Esophagus muscularis mucosa (tissue), 4 donors: ENCODE data around the gene FAS. TPM values are rescaled to one million over a fixed set of nuclear protein-coding genes. Genes with fewer than 3 reads are reported as not detected.

Source experiments
- DNase-seq: peaks from one replicate; pipeline ENCODE4 v3.0.0-alpha.2; 2017; ENCODE audit errors: extremely low spot score
- H3K27ac ChIP-seq, 4 donors: fragments of 200-600 bp; sonication (generic); replicated peaks in 1 of 4; 1 replicate in 3 of 4; 2 replicates in 1 of 4; pipeline ENCODE4 v1.5.1; 2016 to 2019; ENCODE audit warnings: mild to moderate bottlenecking in 1 of 4
- H3K27me3 ChIP-seq, 4 donors: fragments of 200-600 bp; sonication (generic); one replicate each; pipeline versions ENCODE4 v1.5.1 to v1.6.0; 2016 to 2019
- H3K36me3 ChIP-seq, 4 donors: fragments of 200-600 bp; sonication (generic); one replicate each; pipeline ENCODE4 v1.5.1; 2016 to 2019
- H3K4me1 ChIP-seq, 4 donors: fragments of 200-600 bp; sonication (generic); one replicate each; pipeline ENCODE4 v1.5.1; 2016 to 2019
- H3K4me3 ChIP-seq, 4 donors: fragments of 200-600 bp; sonication (generic); 1 replicate in 2 of 4; 2 replicates in 2 of 4; pipeline ENCODE4 v1.5.1; 2016 to 2019; ENCODE audit warnings: mild to moderate bottlenecking in 4 of 4, moderate library complexity in 1 of 4
- H3K9me3 ChIP-seq, 4 donors: fragments of 200-600 bp; sonication (generic); 1 replicate in 3 of 4; 2 replicates in 1 of 4; pipeline ENCODE4 v1.5.1; 2016 to 2019
- CTCF ChIP-seq, 3 experiments: fragments of 200-600 bp in 2 of 3; fragments of 450-650 bp in 1 of 3; sonication (generic) in 2 of 3; IDR thresholded peaks; one replicate each; pipeline ENCODE4 v1.5.1; 2017 to 2019; ENCODE audit warnings: antibody characterized with exemption in 3 of 3, mild to moderate bottlenecking in 2 of 3, moderate library complexity in 1 of 3
- EP300 ChIP-seq: sonication (generic); formaldehyde crosslinking; IDR thresholded peaks from one replicate; pipeline ENCODE4 v1.6.1; 2017; ENCODE audit warnings: antibody characterized with exemption
- POLR2A ChIP-seq: fragments of 450-650 bp; IDR thresholded peaks from one replicate; pipeline ENCODE4 v1.6.1; 2017; ENCODE audit warnings: antibody characterized with exemption, moderate library complexity, mild to moderate bottlenecking, low read depth
- POLR2AphosphoS5 ChIP-seq, 2 donors: sonication (generic); formaldehyde crosslinking; IDR thresholded peaks; one replicate each; pipeline ENCODE4 v1.6.1; 2017; ENCODE audit warnings: antibody characterized with exemption in 2 of 2
- WGBS: methylation state at CpG from one replicate; pipeline ENCODE4 v1.1.5; 2018; 5-methylcytosine and 5-hydroxymethylcytosine counted together
- intact Hi-C: fragments of 100-400 bp; cut with DNase I; formaldehyde crosslinking; loops from one replicate; pipeline ENCODE4 v1.15.1; 2023
- total RNA-seq, 4 donors: library from RNA; depleted of rRNA; stranded (reverse); fragments of >200 nt; gene quantifications; one replicate each; pipeline versions ENCODE4 v1.1.0 to v1.2.1, GENCODE V29; 2016

Gene FAS
- total RNA-seq, 4 donors from 2014 or later, result 16.6 to 27.5 (median 18.7) TPM

DNA sequence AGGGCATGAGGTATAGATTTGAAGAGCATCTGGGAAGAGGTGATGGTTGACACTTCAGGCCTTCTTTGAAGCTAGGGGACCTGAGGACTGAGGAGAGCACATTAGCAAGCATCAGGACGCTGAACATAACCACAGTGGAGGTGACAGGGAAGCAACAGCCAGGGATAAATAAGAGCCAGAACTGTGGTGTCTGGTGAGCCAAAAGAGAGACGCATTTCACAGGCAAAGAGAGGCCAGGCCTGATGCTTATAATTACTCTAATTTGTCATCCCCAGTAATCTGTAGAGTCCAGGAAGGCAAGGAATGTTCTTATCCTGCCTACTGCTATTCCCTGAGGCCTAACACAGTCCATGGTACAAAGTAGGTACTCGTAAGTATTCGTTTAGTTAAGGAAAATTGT lies 10.4 kb upstream of the FAS start:
- peak overlapping the region; percentile 77 to 88 (median 84) for H3K27ac ChIP-seq
- WGBS, result 29% methylated on average over 4 of the region's 4 CpGs
- intact Hi-C loops, result no loop called here
- TF ChIP-seq POLR2AphosphoS5 (IDR thresholded peaks at IDR 0.05) (peak; percentile 12 to 44), CTCF (IDR thresholded peaks at IDR 0.05) (no peak)
- H3K4me3 ChIP-seq, result peak overlapping the region in 3 of 4 donors; percentile 0 to 17 (median 10)
- no peaks in the 10 kb centered on the region for H3K27me3 ChIP-seq
- H3K9me3 ChIP-seq, result no peaks in the 10 kb centered on the region
- peaks cover 22 to 77% (median 75%) of the 10 kb centered on the region in 4 donors for H3K4me1 ChIP-seq
- no peak for DNase-seq
- H3K36me3 ChIP-seq, result no peaks in the 10 kb centered on the region

- Histone ChIP-seq H3K36me3 (no peaks in the 10 kb centered on the region), H3K4me1 (peaks cover 19 to 76% (median 75%) of the 10 kb centered on the region in 4 donors), H3K27me3 (no peaks in the 10 kb centered on the region), H3K4me3 (peak overlapping the region in 1 of 4 donors; percentile 1), H3K9me3 (no peaks in the 10 kb centered on the region), H3K27ac (peak overlapping the region; percentile 77 to 88 (median 84))
- DNase-seq, result no peak
- TF ChIP-seq POLR2AphosphoS5 (IDR thresholded peaks at IDR 0.05) (no peak), EP300 (no peak), POLR2A (no peak), CTCF (IDR thresholded peaks at IDR 0.05) (no peak)
- 48% methylated on average over 4 of the region's 4 CpGs for WGBS
- intact Hi-C loops, result no loop called here
Measured at GRCh38 chr10:88980800-88981199, 9.8 kb upstream of the FAS start.

DNA sequence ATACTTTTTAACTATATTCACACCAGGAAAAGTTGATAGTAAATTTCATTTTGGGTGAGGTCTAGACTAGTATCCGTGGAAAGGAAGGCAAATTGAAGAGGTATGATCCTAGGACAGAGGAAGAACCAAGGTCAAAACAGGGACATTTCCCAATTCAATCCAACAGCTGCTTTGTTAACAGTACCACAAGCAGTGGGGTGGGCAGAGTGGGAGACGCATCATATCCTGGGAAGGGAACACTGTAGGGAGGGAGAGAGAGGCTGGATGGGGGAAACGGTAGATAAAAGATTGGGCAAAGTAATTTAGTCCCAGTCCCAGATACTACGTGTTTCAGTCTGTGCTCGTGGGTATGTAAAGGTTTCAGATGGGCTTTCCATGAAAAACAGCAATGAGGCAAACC lies 9.2 kb upstream of the FAS start:
- intact Hi-C loops, result no loop called here
- no peaks in the 10 kb centered on the region for H3K36me3 ChIP-seq
- 64% methylated on average over 5 of the region's 5 CpGs for WGBS
- H3K9me3 ChIP-seq, result no peaks in the 10 kb centered on the region
- H3K4me3 ChIP-seq, result peak overlapping the region in 1 of 4 donors; percentile 1
- peak overlapping the region; percentile 77 to 88 (median 84) for H3K27ac ChIP-seq
- TF ChIP-seq POLR2AphosphoS5 (IDR thresholded peaks at IDR 0.05), result no peak
- no peak for TF ChIP-seq CTCF (IDR thresholded peaks at IDR 0.05)
- DNase-seq, result no peak
- peaks cover 18 to 81% (median 79%) of the 10 kb centered on the region in 4 donors for H3K4me1 ChIP-seq
- H3K27me3 ChIP-seq, result no peaks in the 10 kb centered on the region

- WGBS, result 39% methylated on average over 2 of the region's 2 CpGs
- TF ChIP-seq EP300 (no peak), POLR2AphosphoS5 (IDR thresholded peaks at IDR 0.05) (peak in 1 of 2 donors; percentile 42)
- Histone ChIP-seq H3K9me3 (no peaks in the 10 kb centered on the region), H3K27ac (peak overlapping the region; percentile 77 to 88 (median 84)), H3K36me3 (no peaks in the 10 kb centered on the region), H3K4me1 (peaks cover 20 to 90% (median 88%) of the 10 kb centered on the region in 4 donors), H3K4me3 (peak overlapping the region in 3 of 4 donors; percentile 4 to 34 (median 31)), H3K27me3 (no peaks in the 10 kb centered on the region)
- intact Hi-C loops, result no loop called here
- no peak for DNase-seq
Measured at GRCh38 chr10:88982366-88982765, 8.2 kb upstream of the FAS start.

- Histone ChIP-seq H3K27me3 (no peaks in the 10 kb centered on the region), H3K9me3 (no peaks in the 10 kb centered on the region), H3K4me1 (peaks cover 21 to 97% (median 93%) of the 10 kb centered on the region in 4 donors), H3K27ac (peak overlapping the region; percentile 77 to 88 (median 84)), H3K36me3 (no peaks in the 10 kb centered on the region), H3K4me3 (peak overlapping the region in 2 of 4 donors; percentile 31 to 34)
- no peak for DNase-seq
- intact Hi-C loops, result no loop called here
- no peak for TF ChIP-seq EP300
- no peak for TF ChIP-seq CTCF (IDR thresholded peaks at IDR 0.05)
- TF ChIP-seq POLR2AphosphoS5 (IDR thresholded peaks at IDR 0.05), result no peak
- no peak for TF ChIP-seq POLR2A
- WGBS, result 31% methylated on average over 2 of the region's 2 CpGs
Measured at GRCh38 chr10:88983206-88983605, 7.4 kb upstream of the FAS start.
